Cardiac fibroblast (primary cell): Measurements from ENCODE around the gene ANKRD1.

ENCODE experiments used
- DNase-seq, 2 donors: peaks; one replicate each; pipeline versions ENCODE4 v3.0.0 to v3.0.0-alpha.2; 2010; ENCODE audit warnings: low read depth in 2 of 2
- H3K4me3 ChIP-seq, 2 donors: replicated peaks in 1 of 2; 1 replicate in 1 of 2; 2 replicates in 1 of 2; pipeline ENCODE4 v1.5.1; 2011; ENCODE audit warnings: low read depth in 2 of 2, low read length in 2 of 2, mild to moderate bottlenecking in 2 of 2, moderate library complexity in 1 of 2
- CTCF ChIP-seq: IDR thresholded peaks from one replicate; pipeline ENCODE4 v1.5.1; 2011; ENCODE audit warnings: low read depth, mild to moderate bottlenecking, low read length, inconsistent platforms

ANKRD1 gene

GRCh38 chr10:90917238-90917967, 3.5 kb downstream of the ANKRD1 start:
- no peak for TF ChIP-seq CTCF
- no peak for DNase-seq
- H3K4me3 ChIP-seq, result no peak overlapping the region

GRCh38 chr10:90916392-90917237, 4.3 kb downstream of the ANKRD1 start:
- no peak for TF ChIP-seq CTCF

GRCh38 chr10:90915766-90916075, 5.2 kb downstream of the ANKRD1 start:
- no peak overlapping the region for H3K4me3 ChIP-seq
- no peak for DNase-seq
- no peak for TF ChIP-seq CTCF

More at GRCh38 chr10:90916392-90917237, 4.3 kb downstream of the ANKRD1 start:
- no peak overlapping the region for H3K4me3 ChIP-seq
- no peak for DNase-seq

GRCh38 chr10:90914992-90915765, 5.7 kb downstream of the ANKRD1 start:
- no peak for TF ChIP-seq CTCF
- DNase-seq, result no peak
- no peak overlapping the region for H3K4me3 ChIP-seq

- no peak for DNase-seq
- H3K4me3 ChIP-seq, result no peak overlapping the region
- TF ChIP-seq CTCF, result no peak
These were observed 7.0 kb downstream of the ANKRD1 start for GRCh38 chr10:90913774-90914420.

GRCh38 chr10:90912854-90913479, 7.9 kb downstream of the ANKRD1 start:
- no peak for DNase-seq
- no peak overlapping the region for H3K4me3 ChIP-seq
- no peak for TF ChIP-seq CTCF
